GM18517 (cell line): Measurements from ENCODE around the gene MYADML2.
"Not testable (repeated sequence)": the region's sequence is repeated elsewhere in the genome, so short reads cannot be mapped to it uniquely, and the experiment has no call there.

ENCODE experiments used
- ATAC-seq: cut with Tn5 transposase; IDR thresholded peaks from one replicate; pipeline ENCODE4 v1.9.1; 2021; ENCODE audit warnings: mild to moderate bottlenecking, moderate library complexity; ENCODE audit not compliant: unreplicated experiment

Gene MYADML2

DNA sequence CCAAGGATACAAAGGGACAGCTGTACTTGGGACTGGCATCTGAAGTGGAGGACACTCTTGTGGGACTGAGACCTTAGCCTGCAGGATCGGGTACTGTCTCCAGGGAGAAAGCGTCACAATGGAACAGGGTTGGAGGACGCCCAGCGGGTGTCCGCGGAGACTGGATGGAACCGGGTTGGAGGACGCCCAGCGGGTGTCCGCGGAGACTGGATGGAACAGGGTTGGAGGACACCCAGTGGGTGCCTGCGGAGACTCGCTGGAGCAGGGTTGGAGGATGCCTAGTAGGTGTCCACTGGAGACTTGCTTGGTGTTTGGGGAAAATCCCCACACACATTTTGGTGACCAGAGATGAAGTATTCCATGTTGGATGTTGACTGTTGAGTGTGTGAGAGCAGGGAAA, at the start of gene MYADML2:
Gene MYADML2, minus strand, starts transcription at position 45 of the 400 bp plus-strand sequence. CDS start 5,492 bp downstream, outside the sequence.
- ATAC-seq, result no peak

DNA sequence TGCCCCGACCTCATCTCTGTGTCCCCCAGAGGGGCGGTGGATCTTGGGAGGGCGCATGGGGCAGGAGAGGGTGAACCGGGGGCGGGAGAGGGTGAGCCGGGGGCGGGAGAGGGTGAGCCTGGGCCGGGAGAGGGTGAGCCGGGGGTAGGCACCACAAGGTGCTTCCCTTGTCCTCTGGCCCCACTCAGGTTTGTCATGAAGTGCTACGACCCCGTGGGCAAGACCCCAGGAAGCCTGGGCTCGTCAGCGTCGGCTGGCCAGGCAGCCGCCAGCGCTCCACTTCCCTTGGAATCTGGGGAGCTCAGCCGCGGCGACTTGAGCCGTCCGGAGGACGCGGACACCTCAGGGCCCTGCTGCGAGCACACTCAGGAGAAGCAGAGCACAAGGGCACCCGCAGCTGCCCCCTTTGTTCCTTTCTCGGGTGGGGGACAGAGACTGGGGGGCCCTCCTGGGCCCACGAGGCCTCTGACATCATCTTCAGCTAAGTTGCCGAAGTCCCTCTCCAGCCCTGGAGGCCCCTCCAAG, 49.3 kb upstream of the MYADML2 start:
- ATAC-seq, result no peak

- no peak for ATAC-seq
These were observed 48.6 kb upstream of the MYADML2 start for GRCh38 chr17:81995463-81996231.

DNA sequence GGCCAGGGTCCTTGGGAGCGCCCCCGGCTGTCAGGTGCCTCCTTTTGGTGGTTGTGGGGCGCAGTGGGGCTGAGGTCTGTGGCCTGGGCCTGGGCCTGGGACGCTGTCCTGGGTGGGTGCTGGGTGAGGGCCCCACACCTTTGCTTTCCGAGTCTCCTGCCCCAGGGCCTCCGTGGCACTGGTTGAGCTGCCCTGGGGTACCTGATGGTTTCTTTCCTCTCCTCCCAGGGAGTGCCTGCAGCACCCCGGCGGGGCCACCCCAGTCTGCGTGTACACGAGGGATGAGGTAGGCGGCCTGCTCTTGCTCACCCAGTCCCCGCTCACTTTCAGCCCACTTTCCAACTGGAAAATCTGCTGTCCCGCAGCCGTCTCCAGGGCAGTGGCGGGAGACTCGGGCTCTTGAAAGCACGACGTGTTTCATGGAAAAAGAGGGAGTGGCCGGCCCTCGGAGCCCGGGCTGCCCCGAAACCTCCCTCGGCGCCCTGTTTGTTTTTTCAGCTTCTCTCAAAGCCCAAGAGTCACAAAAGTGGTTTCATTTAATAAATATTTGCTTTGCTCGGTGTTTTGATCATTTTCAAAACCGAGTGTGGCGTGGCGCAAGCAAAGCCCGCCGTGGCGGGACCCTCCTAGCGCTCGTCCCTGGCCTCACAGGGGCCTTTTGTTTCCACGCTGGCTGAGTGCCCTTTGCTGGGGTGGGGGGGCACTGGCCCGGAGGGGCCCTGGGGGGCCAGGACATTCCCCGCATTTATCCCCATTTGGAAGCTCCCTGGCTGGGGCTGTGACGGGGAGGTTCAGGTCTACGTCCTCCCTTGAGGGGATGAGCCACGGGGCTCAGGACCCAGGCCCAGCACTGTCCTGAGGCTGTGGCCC, 47.8 kb upstream of the MYADML2 start:
- no peak for ATAC-seq

- no peak for ATAC-seq
These were observed 46.9 kb upstream of the MYADML2 start for GRCh38 chr17:81993729-81994592.

- ATAC-seq, result no peak
These were observed 45.5 kb upstream of the MYADML2 start for GRCh38 chr17:81992306-81993102.

- ATAC-seq, result no peak
These were observed 44.8 kb upstream of the MYADML2 start for GRCh38 chr17:81991684-81992305.

DNA sequence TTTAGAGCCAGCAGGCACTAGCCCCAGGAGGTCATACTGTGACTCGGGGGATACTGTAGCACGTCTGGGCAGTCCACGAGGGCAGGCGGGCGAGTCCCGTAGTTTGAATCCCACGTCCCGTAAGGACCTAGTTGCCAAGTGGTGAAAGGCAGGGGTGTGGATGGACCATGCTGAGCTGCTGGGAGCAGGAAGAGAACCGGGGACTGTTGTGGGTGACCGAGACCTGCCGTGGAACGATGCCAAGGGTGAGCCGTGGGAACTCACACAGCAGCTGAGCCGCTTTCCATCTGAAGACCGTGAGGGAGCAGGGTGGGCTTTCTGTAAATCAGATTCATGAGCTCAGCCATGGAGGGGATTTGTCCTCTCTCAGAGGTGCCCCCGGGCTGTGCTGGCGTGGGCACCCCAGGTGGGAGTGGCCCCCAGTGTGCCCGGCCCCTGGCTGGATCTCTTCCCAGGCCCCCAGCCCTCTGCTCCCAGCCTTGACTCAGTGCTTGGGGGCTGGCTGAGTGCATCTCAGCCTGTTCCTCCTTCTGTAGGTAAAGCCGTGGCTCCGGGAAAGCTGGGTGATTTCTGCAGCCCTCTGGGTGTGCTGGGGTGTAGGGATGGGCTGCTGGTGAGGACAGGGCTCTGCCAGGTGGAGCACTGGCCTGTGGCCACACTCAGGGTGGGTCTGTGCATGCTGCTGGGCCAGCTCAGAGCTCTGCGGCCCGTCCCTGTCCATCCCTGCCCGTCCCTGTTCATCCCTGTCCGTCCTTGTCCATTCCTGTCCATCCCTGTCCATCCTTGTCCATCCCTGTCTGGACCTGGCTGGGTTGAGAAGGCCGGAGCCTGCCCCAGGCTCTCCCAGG, 44.0 kb upstream of the MYADML2 start:
- ATAC-seq, result no peak

DNA sequence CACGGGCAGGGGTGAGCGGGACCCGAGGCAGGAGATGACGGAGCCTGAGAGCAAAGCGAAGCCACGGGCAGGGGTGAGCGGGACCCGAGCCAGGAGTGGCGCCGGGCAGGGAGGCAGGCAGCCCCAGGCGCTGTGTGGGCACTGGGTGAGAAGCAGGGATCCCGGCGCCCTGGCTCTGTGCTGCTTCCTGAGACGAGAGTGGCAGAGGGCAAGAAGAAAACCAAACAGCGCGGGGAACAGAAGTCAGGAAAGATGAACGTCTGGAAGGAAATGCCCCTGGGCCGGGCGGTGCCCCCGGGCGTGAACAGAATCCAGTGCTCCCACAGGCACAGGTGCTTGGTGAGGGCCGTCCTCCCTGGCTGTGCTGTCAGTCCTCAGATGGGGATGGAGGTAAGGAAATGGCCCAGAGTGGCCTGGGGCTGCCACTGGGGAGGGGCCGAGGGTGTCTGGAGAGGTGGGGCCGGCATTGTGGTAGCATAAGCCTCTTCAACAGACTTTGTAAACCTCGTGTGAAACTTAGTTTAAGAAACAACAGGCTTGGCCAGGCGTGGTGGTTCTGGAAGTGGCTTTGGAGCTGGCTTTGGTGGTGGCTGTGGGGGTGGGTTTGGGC, 40.2 kb upstream of the MYADML2 start:
- no peak for ATAC-seq

DNA sequence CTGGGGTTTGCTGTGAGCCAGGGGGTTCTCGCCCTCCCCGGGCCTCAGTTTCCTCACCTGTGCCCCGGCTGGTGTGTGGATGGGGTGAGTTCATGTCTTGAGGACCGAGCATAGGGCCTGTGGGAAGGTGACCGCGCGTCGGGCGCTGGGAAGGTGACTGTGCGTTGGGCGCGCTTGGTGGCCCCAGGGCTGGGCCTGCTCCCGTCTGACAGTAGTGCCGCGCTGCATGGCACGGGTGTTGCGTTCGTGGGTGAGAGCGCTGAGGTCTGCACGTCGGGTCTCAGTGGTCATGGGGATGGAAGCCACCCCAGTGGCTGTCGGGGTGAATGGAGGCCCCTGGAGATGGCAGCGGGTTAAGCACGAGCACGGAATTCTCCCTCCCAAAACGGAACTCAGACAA, 39.6 kb upstream of the MYADML2 start:
- ATAC-seq, result no peak

DNA sequence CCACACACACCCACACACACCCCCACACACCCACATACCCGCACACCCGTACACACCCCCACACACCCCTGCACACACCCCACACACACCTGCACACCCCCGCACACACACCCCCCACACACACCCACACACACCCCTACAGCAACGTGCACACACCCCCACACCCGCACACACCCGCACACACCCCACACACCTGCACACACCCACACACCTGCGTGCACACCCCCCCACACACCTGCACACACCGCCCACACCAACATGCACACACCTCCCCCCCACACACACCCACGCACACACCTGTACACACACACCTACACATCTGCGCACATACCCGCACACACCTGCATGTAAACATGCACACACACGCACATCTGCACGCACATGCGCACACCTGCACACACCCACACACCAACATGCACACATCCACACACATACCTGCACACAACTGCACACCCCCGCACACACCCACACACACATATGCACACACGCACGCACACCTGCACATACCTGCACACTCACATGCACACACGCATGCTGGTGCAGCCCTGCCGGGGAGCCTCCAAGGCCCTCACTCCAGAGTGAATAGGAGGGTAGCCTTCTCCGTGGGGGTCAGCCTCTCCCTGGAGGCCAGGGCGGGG, 37.9 kb upstream of the MYADML2 start:
- no peak for ATAC-seq

- no peak for ATAC-seq
These were observed 36.8 kb upstream of the MYADML2 start for GRCh38 chr17:81983639-81984373.

GRCh38 chr17:81983011-81983638, 36.1 kb upstream of the MYADML2 start:
- ATAC-seq, result no peak

- not testable (repeated sequence) for ATAC-seq
These were observed 34.5 kb upstream of the MYADML2 start for GRCh38 chr17:81981511-81981910.

DNA sequence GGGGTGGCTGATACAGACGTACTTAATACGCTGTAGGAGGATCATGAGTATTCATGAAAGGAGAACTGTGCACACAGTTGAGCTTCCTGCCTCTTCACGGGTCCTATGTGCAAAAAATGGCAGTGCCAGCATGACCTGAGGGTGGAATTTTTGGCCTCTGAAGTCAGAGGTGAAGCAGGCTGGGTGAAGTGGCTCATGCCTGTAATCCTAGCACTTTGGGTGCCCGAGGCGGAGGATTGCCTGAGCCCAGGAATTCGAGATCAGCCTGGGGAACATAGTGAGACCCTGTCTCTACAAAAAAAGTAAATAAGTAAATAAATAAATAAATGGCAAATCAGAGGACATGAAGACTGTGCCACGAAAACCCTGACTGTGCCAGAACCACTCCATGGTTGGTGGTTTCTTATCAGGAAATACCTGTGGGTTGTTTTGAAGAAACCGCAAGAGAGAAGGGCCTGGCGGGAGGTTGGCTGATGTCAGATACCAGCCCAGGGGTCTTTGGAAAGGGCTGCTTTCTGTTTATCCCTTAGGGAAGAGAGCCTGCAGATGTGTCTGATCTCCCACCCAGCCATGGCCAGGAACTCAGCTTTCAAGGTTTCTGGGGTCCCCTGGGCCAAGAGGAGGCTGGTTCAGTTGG, 33.8 kb upstream of the MYADML2 start:
- ATAC-seq, result no peak

GRCh38 chr17:81980122-81980521, 33.1 kb upstream of the MYADML2 start:
- ATAC-seq, result no peak
